ENCODE results near the gene MPC1L. TPM values are rescaled to one million over a fixed set of nuclear protein-coding genes. Genes with fewer than 3 reads are reported as not detected.

The MPC1L gene
- total RNA-seq, 4 donors from 2014 or later = not detected

DNA sequence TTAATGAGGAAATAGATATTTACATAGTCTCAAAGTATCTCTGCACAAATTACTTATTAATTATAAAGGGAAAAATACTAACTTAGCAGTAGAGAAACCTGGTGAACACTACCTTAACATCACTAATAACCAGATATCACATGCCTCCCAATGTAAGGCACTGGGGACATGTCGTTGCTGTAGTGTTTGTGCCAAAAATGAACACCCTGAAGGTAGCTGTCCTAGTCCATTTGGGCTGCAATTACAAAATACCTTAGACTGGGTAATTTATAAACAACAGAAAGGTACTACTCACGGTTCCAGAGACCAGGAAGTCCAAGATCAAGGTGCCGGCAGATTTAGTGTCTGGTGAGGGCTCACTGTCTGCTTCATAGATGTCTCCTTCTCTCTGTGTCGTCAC is 10.7 kb upstream of the MPC1L start:
- ATAC-seq (ENCODE audit: low FRiP score) (no peak), DNase-seq (ENCODE audit: low spot score) (no peak)
- TF ChIP-seq, protein P1, sequence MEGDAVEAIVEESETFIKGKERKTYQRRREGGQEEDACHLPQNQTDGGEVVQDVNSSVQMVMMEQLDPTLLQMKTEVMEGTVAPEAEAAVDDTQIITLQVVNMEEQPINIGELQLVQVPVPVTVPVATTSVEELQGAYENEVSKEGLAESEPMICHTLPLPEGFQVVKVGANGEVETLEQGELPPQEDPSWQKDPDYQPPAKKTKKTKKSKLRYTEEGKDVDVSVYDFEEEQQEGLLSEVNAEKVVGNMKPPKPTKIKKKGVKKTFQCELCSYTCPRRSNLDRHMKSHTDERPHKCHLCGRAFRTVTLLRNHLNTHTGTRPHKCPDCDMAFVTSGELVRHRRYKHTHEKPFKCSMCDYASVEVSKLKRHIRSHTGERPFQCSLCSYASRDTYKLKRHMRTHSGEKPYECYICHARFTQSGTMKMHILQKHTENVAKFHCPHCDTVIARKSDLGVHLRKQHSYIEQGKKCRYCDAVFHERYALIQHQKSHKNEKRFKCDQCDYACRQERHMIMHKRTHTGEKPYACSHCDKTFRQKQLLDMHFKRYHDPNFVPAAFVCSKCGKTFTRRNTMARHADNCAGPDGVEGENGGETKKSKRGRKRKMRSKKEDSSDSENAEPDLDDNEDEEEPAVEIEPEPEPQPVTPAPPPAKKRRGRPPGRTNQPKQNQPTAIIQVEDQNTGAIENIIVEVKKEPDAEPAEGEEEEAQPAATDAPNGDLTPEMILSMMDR (IDR thresholded peaks at IDR 0.05) = no peak

DNA sequence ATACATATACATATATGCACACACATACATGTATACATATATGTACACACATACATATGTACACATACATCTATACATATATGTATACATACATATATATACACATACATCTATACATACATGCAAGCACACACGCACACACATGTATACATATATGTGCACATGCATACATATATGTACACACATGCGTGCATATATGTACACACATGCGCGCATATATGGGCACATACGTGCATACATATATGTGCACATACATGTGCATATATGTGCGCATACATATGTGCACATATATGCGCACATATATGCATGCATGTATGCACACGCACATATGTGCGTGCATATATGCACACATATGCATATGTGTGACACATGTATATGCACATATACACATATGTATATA is 7.3 kb upstream of the MPC1L start:
- ATAC-seq (ENCODE audit: low FRiP score) (no peak), DNase-seq (ENCODE audit: low spot score) (no peak)
- TF ChIP-seq, protein P1 (IDR thresholded peaks at IDR 0.05) = no peak

DNA sequence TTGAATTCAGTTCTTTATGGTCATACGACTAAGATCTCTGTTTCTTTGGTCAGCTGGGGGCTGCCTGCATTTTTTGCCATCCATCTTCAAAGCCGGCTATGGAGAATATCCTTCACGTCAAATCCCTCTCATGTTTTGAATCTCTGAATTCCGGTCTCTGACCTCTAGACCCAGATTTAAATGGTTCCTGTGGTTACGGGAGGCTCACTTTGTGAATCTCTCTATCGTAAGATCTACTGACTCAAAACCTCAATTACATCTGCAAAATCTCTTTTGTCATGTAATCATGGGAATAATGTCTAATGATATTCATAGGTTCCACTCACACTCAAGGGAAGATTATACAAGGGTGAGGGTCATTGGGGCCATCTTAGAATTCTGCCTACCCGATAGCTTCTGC is 5.7 kb upstream of the MPC1L start:
- TF ChIP-seq, protein P1 (IDR thresholded peaks at IDR 0.05) = no peak
- ATAC-seq (ENCODE audit: low FRiP score) = no peak

DNA sequence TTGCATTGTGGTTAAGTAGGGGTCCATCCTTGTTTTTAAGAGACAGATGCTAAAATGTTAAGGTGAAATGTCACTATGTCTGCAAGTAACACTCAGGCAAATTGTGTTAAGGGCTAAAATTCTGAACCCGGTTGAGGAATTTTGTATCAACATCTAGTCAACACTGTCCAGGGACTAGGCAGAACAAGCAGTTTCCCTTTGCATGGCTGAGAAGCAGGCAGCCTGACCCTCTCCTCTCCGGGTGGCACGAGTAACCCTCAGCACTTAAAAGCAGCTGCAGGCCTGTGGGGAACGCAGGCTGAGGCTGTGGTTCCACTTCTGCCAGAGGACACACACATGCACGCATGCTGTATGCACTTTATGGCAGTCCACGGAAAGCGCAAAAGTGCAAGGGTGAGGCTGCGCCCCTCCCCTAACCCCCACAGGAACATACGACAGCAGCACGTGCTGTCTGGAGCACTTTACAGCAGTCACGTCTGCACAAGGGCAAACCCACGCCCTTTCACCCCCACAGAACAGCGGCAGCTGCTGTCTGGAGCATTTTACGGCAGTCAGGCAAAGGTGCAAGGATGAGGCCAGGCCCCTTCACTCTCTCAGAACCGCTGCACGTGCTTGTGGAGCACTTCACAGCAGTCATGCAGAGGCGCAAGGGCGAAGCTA is 619 bp upstream of the MPC1L start:
- ATAC-seq (ENCODE audit: low FRiP score) (no peak), DNase-seq (ENCODE audit: low spot score) (no peak)
- TF ChIP-seq, protein P1 (IDR thresholded peaks at IDR 0.05) = no peak

More for the DNA sequence above, 5.7 kb upstream of the MPC1L start:
- DNase-seq (ENCODE audit: low spot score) = no peak

DNA sequence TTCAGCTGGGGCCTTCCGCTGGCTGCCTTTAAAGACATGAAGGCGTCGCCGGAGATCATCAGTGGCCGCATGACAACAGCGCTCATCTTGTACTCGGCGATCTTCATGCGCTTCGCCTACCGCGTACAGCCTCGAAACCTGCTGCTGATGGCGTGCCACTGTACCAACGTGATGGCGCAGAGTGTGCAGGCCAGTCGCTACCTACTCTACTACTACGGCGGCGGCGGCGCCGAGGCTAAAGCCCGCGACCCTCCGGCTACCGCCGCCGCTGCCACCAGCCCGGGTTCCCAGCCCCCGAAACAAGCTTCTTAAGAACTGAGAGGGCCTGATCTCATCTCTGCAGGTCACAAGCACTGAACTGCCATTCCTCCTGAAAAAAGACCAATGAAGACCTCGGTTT is 437 bp downstream of the MPC1L start:
- TF ChIP-seq, protein P1 (IDR thresholded peaks at IDR 0.05) = no peak
- ATAC-seq (ENCODE audit: low FRiP score) = no peak
- DNase-seq (ENCODE audit: low spot score) = no peak

DNA sequence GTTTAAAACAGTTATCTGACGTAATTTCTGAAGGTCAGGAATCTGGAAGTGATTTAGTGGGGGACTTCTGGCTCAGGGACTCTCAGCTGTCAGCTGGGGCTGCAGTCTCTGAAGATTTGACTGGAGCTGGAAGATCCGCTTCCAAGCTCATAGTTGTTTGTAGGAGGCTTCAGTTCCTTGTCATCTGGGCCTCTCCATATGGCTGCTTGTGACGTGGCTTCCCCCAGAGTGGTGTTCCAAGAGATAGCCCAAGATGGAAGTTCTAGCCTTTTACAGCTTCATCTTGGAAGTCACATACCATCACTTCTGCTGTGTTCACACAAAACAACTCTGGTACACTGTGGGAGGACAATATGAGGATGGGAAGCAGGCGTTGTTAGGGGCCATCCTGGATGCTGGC is 2.1 kb downstream of the MPC1L start:
- ATAC-seq (ENCODE audit: low FRiP score) (no peak), DNase-seq (ENCODE audit: low spot score) (no peak)
- TF ChIP-seq, protein P1 (IDR thresholded peaks at IDR 0.05) = no peak

DNA sequence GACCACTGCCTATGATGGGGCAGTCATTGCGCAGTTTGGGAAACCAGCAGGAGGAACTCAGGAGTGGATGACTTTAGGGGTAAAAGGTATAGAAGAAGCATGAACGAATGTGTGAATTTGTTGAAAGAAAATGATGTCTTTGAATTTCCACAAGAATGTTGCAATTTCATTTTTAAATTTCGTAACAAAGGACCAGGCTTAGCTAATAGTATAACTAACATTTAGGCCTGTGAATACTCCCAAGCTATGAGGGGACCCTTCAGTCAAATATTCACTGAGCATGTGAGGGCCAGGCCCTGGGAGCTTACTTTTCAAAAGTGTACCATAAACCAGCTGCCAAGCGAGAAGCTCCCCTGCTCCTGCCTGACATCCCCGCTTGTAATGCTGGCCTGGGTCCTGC is 5.3 kb downstream of the MPC1L start:
- no peak for DNase-seq (ENCODE audit: low spot score)
- TF ChIP-seq, protein P1 (IDR thresholded peaks at IDR 0.05) = no peak
- ATAC-seq (ENCODE audit: low FRiP score) = no peak
